GM12801 (cell line): Measurements from ENCODE around the gene PITPNB.

Experiments
- TF ChIP-seq, protein P1 (sequence below): IDR thresholded peaks from one replicate; pipeline ENCODE4 v1.5.1; 2011; ENCODE audit warnings: control low read depth; ENCODE audit not compliant: insufficient read length; ENCODE audit errors: extremely low read depth

The PITPNB gene

GRCh38 chr22:27934069-27934468, 15.0 kb upstream of the PITPNB start:
- TF ChIP-seq, protein P1, sequence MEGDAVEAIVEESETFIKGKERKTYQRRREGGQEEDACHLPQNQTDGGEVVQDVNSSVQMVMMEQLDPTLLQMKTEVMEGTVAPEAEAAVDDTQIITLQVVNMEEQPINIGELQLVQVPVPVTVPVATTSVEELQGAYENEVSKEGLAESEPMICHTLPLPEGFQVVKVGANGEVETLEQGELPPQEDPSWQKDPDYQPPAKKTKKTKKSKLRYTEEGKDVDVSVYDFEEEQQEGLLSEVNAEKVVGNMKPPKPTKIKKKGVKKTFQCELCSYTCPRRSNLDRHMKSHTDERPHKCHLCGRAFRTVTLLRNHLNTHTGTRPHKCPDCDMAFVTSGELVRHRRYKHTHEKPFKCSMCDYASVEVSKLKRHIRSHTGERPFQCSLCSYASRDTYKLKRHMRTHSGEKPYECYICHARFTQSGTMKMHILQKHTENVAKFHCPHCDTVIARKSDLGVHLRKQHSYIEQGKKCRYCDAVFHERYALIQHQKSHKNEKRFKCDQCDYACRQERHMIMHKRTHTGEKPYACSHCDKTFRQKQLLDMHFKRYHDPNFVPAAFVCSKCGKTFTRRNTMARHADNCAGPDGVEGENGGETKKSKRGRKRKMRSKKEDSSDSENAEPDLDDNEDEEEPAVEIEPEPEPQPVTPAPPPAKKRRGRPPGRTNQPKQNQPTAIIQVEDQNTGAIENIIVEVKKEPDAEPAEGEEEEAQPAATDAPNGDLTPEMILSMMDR, result no peak

DNA sequence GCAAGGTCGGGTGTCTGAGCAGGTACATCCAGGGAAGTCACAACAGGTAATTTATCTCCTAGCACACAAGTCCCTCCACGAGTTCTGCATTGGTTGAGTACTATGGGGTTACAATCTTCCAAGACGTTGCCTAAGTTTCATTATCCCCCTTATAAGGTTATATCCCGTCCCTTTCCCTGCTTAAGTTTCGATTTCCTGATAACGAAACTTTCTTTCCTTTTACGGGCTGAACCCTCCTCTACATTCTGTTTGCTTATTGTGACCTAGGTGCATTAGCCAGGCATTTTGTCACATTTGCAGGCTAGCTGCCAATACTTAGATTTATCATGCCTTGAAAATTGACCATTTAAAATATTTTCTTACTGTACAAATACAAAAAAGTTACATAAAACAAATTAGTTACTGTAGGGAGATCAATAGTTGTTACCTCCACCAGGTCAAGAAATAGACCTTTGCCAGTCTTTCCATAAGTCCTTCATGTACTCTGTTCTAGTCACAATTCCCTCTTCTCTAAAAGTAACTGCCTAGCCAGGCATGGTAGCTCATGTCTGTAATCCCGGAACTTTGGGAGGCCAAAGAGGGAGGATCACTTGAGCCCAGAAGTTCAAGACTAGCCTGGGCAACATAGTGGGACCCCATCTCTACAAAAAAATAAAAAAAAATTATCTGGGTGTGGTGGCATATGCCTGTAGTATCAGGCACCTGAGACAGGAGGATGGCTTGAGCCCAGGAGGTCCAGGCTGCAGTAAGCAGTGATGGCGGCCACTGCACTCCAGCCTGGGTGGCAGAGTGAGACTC, 14.3 kb upstream of the PITPNB start:
- TF ChIP-seq, protein P1, result no peak

DNA sequence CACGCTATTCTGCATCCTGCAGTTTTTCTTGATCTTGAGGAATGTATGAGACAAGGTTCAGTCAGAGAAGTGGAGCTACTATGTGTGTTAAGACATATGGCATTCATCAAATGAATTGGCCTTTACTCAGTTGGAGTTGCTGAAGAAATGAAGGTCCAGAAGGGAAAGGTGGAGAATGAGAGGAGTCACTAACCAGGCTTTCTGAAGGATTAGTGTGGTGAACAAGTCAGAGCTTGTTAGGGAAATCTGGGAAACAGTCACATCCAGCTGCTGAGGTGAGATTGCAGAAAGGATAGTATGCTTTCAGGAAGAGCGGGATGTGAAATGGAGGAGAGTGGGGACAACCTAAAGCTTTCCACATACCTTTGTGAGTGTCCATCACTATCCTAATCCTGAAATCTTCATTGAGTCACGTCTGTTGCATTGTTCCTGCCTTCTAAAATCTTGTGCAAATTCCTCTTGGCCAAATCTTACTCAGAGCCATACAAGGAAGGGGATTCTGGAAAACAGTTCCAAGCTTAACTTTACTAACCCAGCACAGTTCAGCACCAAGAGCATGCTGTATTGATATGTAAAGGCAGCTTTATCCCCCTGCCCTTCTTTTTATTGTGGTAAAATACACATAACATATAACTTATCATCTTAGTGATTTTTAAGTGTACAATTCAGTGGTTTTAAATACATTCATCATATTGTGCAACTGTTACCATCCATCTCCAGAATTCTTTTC, 11.4 kb upstream of the PITPNB start:
- TF ChIP-seq, protein P1, result no peak

DNA sequence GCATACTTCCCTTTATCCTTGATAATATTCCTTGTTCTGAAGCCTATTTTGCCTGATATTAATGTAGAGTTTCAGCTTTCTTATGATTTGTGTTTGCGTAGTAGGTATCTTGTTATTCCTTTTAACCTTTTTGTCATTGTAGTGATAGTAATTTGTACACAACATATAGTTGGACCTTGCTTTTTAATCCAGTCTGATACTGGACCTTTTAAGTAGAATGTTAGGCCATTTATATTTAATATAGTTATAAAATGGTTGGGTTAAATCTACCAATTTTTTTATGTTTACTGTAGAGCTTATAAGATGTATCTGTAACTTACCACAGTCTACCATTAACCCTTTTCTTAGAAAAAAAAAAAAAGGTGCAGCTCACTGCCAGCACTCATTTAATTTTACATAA, 8.6 kb upstream of the PITPNB start:
- TF ChIP-seq, protein P1, result no peak

DNA sequence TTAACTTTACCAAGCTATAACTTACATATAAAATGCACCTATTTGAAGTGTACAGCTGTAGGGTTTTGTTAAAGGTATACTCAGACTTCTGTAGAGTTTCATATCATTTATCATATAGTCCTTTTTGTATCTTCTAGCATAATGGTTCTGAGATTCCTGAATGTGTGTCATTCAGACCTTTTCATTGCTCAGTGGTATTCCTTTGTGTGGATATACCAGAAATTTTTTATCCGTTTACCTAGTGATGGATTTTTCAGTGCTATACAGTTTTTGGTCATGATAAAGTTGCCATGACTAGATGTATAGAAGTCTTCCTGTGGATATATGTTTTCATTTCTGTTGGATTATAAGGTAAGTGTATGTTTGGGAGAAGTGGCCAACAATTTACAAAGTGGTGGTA, 6.3 kb upstream of the PITPNB start:
- TF ChIP-seq, protein P1, result no peak

DNA sequence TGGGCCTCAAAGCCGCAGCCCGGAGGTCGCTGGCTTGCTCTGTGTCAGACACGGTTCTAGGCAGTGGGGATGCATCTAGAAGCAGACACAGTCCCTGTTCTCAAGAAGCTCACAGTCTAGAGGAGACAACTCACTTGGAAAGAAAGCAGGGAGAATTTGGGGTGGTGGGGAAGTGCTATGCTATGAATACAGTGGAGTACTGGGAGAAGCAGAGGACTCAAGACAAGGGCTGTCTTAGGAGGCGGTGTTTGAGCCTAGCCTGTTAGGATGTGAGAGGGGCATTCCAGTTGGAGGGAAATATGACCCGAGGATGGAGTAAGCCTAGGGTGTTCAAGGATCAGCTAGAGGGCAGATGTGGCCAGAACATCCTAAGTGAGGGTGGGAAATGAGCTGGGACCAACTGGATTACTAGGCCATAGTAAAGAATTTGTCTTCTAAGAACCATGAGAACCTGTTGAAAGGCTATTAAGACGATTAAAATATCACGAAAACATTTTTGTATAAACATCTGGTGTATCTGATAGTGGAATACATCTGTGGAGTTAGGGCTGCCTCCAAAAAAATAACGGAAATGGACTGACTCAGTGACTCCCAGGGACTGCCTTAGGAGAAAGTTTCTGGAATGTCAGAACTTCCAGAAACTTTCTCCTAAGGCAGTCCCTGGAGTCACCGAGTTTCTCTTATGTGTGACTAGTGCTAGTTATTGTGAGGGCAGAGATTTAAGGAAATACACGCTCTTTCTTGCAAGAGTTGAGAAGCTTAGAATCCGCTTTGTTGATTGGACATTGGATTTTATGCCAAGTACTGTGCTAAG, 1.1 kb upstream of the PITPNB start:
- TF ChIP-seq, protein P1, result no peak
